HepG2 (cell line): ENCODE results near the gene ADCY10. TPM values are rescaled to one million over a fixed set of nuclear protein-coding genes. Genes with fewer than 3 reads are reported as not detected.

Experiments
- CC2D1A ChIP-seq: sonication (generic); formaldehyde crosslinking; IDR thresholded peaks from 2 replicates; pipeline ENCODE4 v1.8.1; 2023; ENCODE audit warnings: mild to moderate bottlenecking, missing genetic modification reagents
- CREM ChIP-seq, 2 experiments: sonication (generic) in 1 of 2; formaldehyde crosslinking in 1 of 2; IDR thresholded peaks; 2 replicates each; pipeline versions ENCODE4 v1.4.0 to v1.6.1; 2016 to 2020; ENCODE audit warnings: antibody characterized with exemption in 1 of 2, mild to moderate bottlenecking in 1 of 2, missing genetic modification reagents in 1 of 2
- CTCF ChIP-seq: sonication (generic); formaldehyde crosslinking; IDR thresholded peaks from 2 replicates; pipeline ENCODE4 v1.5.0; 2020; ENCODE audit warnings: mild to moderate bottlenecking, missing genetic modification reagents, moderate library complexity
- JUNB ChIP-seq: sonication (generic); formaldehyde crosslinking; IDR thresholded peaks from 2 replicates; pipeline ENCODE4 v1.8.0; 2022; ENCODE audit warnings: missing genetic modification reagents, mild to moderate bottlenecking, borderline replicate concordance
- KAT7 ChIP-seq: IDR thresholded peaks from 2 replicates; pipeline ENCODE4 v1.6.1; 2018; ENCODE audit warnings: borderline replicate concordance, missing compliant biosample characterization
- MBNL3 ChIP-seq: fragments of 250-450 bp; sonication (Bioruptor Pico); conservative IDR thresholded peaks from 2 replicates; pipeline ENCODE4 v1.8.0; 2022; ENCODE audit warnings: mild to moderate bottlenecking, inconsistent platforms
- NFIC ChIP-seq: IDR thresholded peaks from 2 replicates; pipeline ENCODE4 v1.6.1; 2012; ENCODE audit warnings: mild to moderate bottlenecking, low read length, inconsistent platforms
- SALL1 ChIP-seq: sonication (generic); formaldehyde crosslinking; IDR thresholded peaks from 2 replicates; pipeline ENCODE4 v1.8.0; 2022; ENCODE audit warnings: mild to moderate bottlenecking, missing genetic modification reagents
- TAF1 ChIP-seq: sonication (generic); formaldehyde crosslinking; IDR thresholded peaks from 2 replicates; pipeline ENCODE4 v1.4.0; 2020; ENCODE audit warnings: missing genetic modification reagents
- TARDBP ChIP-seq: sonication (generic); formaldehyde crosslinking; IDR thresholded peaks from 2 replicates; pipeline ENCODE4 v1.8.0; 2022; ENCODE audit warnings: mild to moderate bottlenecking, missing genetic modification reagents
- ZIK1 ChIP-seq: sonication (generic); formaldehyde crosslinking; IDR thresholded peaks from 2 replicates; pipeline ENCODE4 v1.5.0; 2020; ENCODE audit warnings: mild to moderate bottlenecking, low read depth, missing genetic modification reagents, borderline replicate concordance
- ZNF234 ChIP-seq: sonication (generic); formaldehyde crosslinking; conservative IDR thresholded peaks from 2 replicates; pipeline ENCODE4 v1.5.1; 2020; ENCODE audit warnings: mild to moderate bottlenecking, missing genetic modification reagents
- ZNF33A ChIP-seq: sonication (generic); formaldehyde crosslinking; IDR thresholded peaks from 2 replicates; pipeline ENCODE4 v1.5.1; 2020; ENCODE audit warnings: missing genetic modification reagents, mild to moderate bottlenecking, moderate library complexity, borderline replicate concordance
- ZNF460 ChIP-seq: sonication (generic); formaldehyde crosslinking; IDR thresholded peaks from 2 replicates; pipeline ENCODE4 v1.5.1; 2020; ENCODE audit warnings: missing genetic modification reagents, mild to moderate bottlenecking, borderline replicate concordance
- ZNF546 ChIP-seq: sonication (generic); formaldehyde crosslinking; conservative IDR thresholded peaks from 2 replicates; pipeline ENCODE4 v1.8.1; 2023; ENCODE audit warnings: mild to moderate bottlenecking, missing genetic modification reagents
- ZNF552 ChIP-seq: sonication (generic); formaldehyde crosslinking; IDR thresholded peaks from 2 replicates; pipeline ENCODE4 v1.9.0; 2022; ENCODE audit warnings: missing genetic modification reagents, mild to moderate bottlenecking, borderline replicate concordance
- ZNF564 ChIP-seq: sonication (generic); formaldehyde crosslinking; IDR thresholded peaks from 2 replicates; pipeline ENCODE4 v1.8.1; 2023; ENCODE audit warnings: mild to moderate bottlenecking, missing genetic modification reagents
- ZNF781 ChIP-seq: sonication (generic); formaldehyde crosslinking; IDR thresholded peaks from 2 replicates; pipeline ENCODE4 v1.5.1; 2020; ENCODE audit warnings: borderline replicate concordance, mild to moderate bottlenecking, missing genetic modification reagents; ENCODE audit errors: not compliant biosample characterization
- polyA plus RNA-seq, 8 experiments: library from polyadenylated mRNA; depleted of rRNA in 3 of 8; stranded (reverse) in 7 of 8; unstranded in 1 of 8; fragments of >200 nt; fragmentation: Illumina TruSeq in 4 of 8; extraction: Trizol in 4 of 8; gene quantifications; 2 replicates each; pipeline versions ENCODE4 v1.2.1 to v1.2.3, GENCODE V29; 2011 to 2016; ENCODE audit warnings: low read depth in 4 of 8, missing spikeins in 1 of 8, mixed read lengths in 1 of 8; ENCODE audit not compliant: insufficient read depth in 1 of 8
- total RNA-seq, 5 experiments: library from RNA; depleted of rRNA; stranded (reverse); fragments of >200 nt; fragmentation: Illumina TruSeq; extraction: Trizol; gene quantifications; 2 replicates each; pipeline ENCODE4 v1.2.3, GENCODE V29; 2016; ENCODE audit warnings: low read depth in 1 of 5

Gene ADCY10
- total and polyA plus RNA-seq, 2 of the 13 experiments (the other 11 are each of a cell fraction or from before 2014, with no cell fraction given): 0.02 to 0.03 TPM

GRCh38 chr1:167926486-167926997 lies 12.6 kb upstream of the ADCY10 start (continued):
- TF ChIP-seq CREM (IDR thresholded peaks at IDR 0.05) (no peak), CREM (CRISPR knock-in tag; IDR thresholded peaks at IDR 0.05) (no peak), ZNF552 (CRISPR knock-in tag) (no peak), ZNF234 (no peak), KAT7 (CRISPR knock-in tag) (0 out of 2 replicates have a peak, but pooled peaks have one; percentile 46), SALL1 (CRISPR knock-in tag) (peak; percentile 86), NFIC (no peak), CC2D1A (CRISPR knock-in tag) (no peak), ZNF564 (no peak), TAF1 (CRISPR knock-in tag) (peak; percentile 17; the same call in 1 of the 2 replicates), ZNF33A (no peak), MBNL3 (CRISPR knock-in tag) (no peak), ZIK1 (no peak), ZNF546 (CRISPR knock-in tag) (no peak), TARDBP (CRISPR knock-in tag) (peak; percentile 61; the same call in 1 of the 2 replicates), JUNB (CRISPR knock-in tag) (no peak), ZNF781 (no peak), CTCF (CRISPR knock-in tag) (peak; percentile 80), ZNF460 (no peak)
- TF ChIP-seq, all 625 proteins: peak for 101
